NK-92 (cell line): Measurements from ENCODE around the gene C1orf210.

Experiments
- DNase-seq: peaks from one replicate; lab custom pipeline; 2025; ENCODE audit not compliant: unreplicated experiment; lab: John Stamatoyannopoulos, UW

The C1orf210 gene

GRCh38 chr1:43275826-43276620, 9.4 kb downstream of the C1orf210 start:
- no peak for DNase-seq

- DNase-seq = no peak
Observed at GRCh38 chr1:43274804-43275180, 10.6 kb downstream of the C1orf210 start.

GRCh38 chr1:43274125-43274803, 11.1 kb downstream of the C1orf210 start:
- no peak for DNase-seq

GRCh38 chr1:43273708-43274107, 11.7 kb downstream of the C1orf210 start:
- DNase-seq = no peak

- DNase-seq = no peak
Observed at GRCh38 chr1:43272576-43273571, 12.5 kb downstream of the C1orf210 start.

- DNase-seq = no peak
Observed at GRCh38 chr1:43272161-43272560, 13.2 kb downstream of the C1orf210 start.

- DNase-seq = no peak
Observed at GRCh38 chr1:43271186-43272118, 13.9 kb downstream of the C1orf210 start.

GRCh38 chr1:43270421-43271095, 14.8 kb downstream of the C1orf210 start:
- no peak for DNase-seq

GRCh38 chr1:43269627-43270375, 15.6 kb downstream of the C1orf210 start, which contains the start of gene TMEM125:
TSS of gene TMEM125 (plus strand) at chr1:43269983. CDS start at chr1:43272723, 2,740 bp downstream.
- no peak for DNase-seq

- no peak for DNase-seq
Observed at GRCh38 chr1:43267818-43268425, 17.5 kb downstream of the C1orf210 start.

- no peak for DNase-seq
Observed at GRCh38 chr1:43267291-43267805, 18.0 kb downstream of the C1orf210 start.

- DNase-seq = no peak
Observed at GRCh38 chr1:43266881-43267280, 18.5 kb downstream of the C1orf210 start.

- no peak for DNase-seq
Observed at GRCh38 chr1:43265431-43265830, 19.9 kb downstream of the C1orf210 start.

GRCh38 chr1:43258370-43258769, 27.0 kb downstream of the C1orf210 start:
- DNase-seq = no peak

GRCh38 chr1:43256675-43257570, 28.5 kb downstream of the C1orf210 start:
- no peak for DNase-seq

GRCh38 chr1:43255438-43256210, 29.8 kb downstream of the C1orf210 start:
- no peak for DNase-seq
